Activated CD8-positive, alpha-beta T cell treated with anti-CD3 and anti-CD28 coated beads for 36 hours (primary cell): ENCODE measurements around the gene MEIKIN. TPM values are rescaled to one million over a fixed set of nuclear protein-coding genes. Genes with fewer than 3 reads are reported as not detected.

Experiments used
- ATAC-seq: fragments of 200-7000 bp; cut with Tn5 transposase; one replicate; pipeline ENCODE4 v1.10.0; 2021; ENCODE audit warnings: mild to moderate bottlenecking, moderate library complexity
- CTCF ChIA-PET: fragments of 350-600 bp; sonication (Branson Sonifier 250); formaldehyde crosslinking; loops from one replicate; lab custom pipeline; 2021; ENCODE audit warnings: antibody characterized with exemption; lab: Charles Lee
- POLR2A ChIA-PET: fragments of 350-600 bp; sonication (Branson Sonifier 250); formaldehyde crosslinking; loops from one replicate; lab custom pipeline; 2021; ENCODE audit warnings: antibody characterized with exemption; lab: Charles Lee
- DNase-seq: peaks from one replicate; pipeline ENCODE4 v3.0.0-alpha.2; 2020
- H3K27ac Mint-ChIP-seq: one replicate; pipeline ENCODE4 v1.8.0; 2021; ENCODE audit warnings: mild to moderate bottlenecking, mixed read lengths
- H3K27me3 Mint-ChIP-seq: one replicate; pipeline ENCODE4 v1.8.0; 2021; ENCODE audit warnings: mixed read lengths
- H3K36me3 Mint-ChIP-seq: one replicate; pipeline ENCODE4 v1.8.0; 2021; ENCODE audit warnings: low read depth, mixed read lengths
- H3K4me1 Mint-ChIP-seq: one replicate; pipeline ENCODE4 v1.8.0; 2021; ENCODE audit warnings: low read depth, mixed read lengths
- H3K4me3 Mint-ChIP-seq: one replicate; pipeline ENCODE4 v1.8.0; 2021; ENCODE audit warnings: mild to moderate bottlenecking, moderate library complexity, mixed read lengths
- H3K9me3 Mint-ChIP-seq: one replicate; pipeline ENCODE4 v1.8.0; 2021; ENCODE audit warnings: mixed read lengths
- CTCF ChIP-seq: fragments of 200-600 bp; IDR thresholded peaks from one replicate; pipeline ENCODE4 v1.8.0; 2022; ENCODE audit warnings: antibody characterized with exemption, mild to moderate bottlenecking
- intact Hi-C: fragments of 100-400 bp; cut with micrococcal nuclease; formaldehyde crosslinking; loops from one replicate; pipeline ENCODE4 v1.10.0; 2022
- total RNA-seq, 2 experiments: library from RNA; stranded (reverse); gene quantifications; one replicate each; pipeline ENCODE4 v1.2.3, GENCODE V29; 2021

The MEIKIN gene
- total RNA-seq, 2 experiments from 2014 or later: not detected

DNA sequence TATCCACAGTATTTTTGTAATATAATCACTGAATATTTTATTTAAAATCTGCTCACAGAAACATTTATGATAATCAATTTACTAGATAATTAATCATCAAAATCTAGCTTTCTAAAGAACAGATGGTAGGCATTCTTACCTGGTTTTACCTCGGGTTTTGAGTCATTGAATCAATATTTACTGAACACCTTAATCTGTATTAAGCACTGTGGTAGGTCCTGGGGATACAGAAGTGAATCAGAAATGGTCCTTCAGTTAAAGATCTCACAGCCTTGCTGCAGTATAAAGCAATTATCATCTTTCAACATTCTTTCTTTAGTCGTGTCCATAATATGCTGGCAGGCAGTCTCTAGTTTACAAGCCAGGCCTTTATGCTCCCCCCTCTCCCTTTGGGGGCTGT is 2.0 kb upstream of the MEIKIN start:
- Mint-ChIP-seq H3K27me3 (no peaks in the 10 kb centered on the region), H3K36me3 (no peaks in the 10 kb centered on the region), H3K27ac (no peak overlapping the region), H3K4me1 (no peaks in the 10 kb centered on the region), H3K4me3 (no peak overlapping the region), H3K9me3 (no peaks in the 10 kb centered on the region)
- CTCF ChIA-PET: interaction anchor here (2.0 kb wide), 1 partner anchor 116 kb away, joined by 8 read pairs; no protein-coding TSS in a partner anchor
- ATAC-seq (no peak), DNase-seq (no peak)
- intact Hi-C loops: no loop called here
- POLR2A ChIA-PET: no interaction called here
- TF ChIP-seq CTCF: no peak

DNA sequence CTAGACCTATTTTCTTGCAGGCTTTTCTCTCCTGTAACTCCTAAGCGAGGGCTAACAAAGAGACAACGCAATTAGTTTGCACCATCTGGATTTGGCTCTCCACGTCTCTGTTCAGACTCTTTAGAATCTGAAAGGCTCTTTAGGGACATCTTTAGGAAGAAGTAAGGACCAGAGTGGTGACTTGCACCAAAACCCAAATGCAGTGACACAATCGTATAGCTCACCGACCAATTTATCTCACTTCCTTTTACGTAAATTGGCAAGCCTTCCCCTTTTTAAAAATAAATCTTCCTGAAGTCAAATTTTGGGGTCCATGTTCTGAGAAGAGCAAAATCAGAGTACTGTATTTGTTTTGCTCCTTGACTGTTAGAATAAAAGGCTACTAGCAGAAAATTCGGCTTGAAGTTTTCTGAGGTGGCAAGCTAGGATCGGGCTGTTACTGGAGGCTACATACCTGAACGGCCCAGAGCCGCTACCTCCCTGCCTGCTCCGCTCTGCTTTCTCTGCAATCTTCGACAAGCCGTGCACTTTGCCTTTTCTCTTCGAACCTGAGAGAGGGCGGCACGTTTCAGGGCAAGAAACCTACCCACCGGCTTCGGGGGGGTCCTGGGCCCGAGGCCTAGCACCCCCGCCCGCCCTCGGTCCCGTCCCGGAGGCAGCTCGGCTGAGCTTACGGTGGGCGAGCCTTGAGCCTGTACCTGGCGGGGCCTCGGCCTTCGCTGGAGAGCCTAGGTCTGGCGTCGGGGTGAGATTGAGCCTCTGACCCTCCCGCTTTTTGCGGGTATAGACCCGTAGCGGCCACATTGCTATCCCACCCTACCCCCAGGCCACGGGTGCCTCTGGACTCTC is 537 bp downstream of the MEIKIN start:
- no peaks in the 10 kb centered on the region for H3K9me3 Mint-ChIP-seq
- no peak overlapping the region for H3K4me3 Mint-ChIP-seq
- no peaks in the 10 kb centered on the region for H3K36me3 Mint-ChIP-seq
- no peaks in the 10 kb centered on the region for H3K4me1 Mint-ChIP-seq
- POLR2A ChIA-PET: no interaction called here
- TF ChIP-seq CTCF: no peak
- no peaks in the 10 kb centered on the region for H3K27me3 Mint-ChIP-seq
- CTCF ChIA-PET: no interaction called here
- H3K27ac Mint-ChIP-seq: no peak overlapping the region
- intact Hi-C loops: no loop called here
- DNase-seq: no peak
- no peak for ATAC-seq

DNA sequence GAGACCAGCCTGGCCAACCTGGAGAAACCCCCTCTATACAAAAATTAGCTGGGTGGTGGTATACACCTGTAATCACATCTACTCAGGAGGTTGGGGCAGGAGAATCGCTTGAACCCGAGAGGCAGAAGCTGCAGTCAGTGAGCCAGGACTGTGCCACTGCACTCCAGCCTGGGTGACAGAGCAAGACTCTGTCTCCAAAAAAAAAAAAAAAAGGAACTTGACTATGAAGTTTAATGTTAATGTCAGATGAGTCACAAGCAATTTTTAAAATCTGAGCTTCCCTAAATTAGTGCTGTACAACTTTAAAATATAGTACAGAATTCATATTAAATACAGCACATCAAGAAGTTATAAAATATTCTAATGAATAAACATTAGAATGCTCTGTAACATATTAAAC is 1.5 kb downstream of the MEIKIN start:
- no peaks in the 10 kb centered on the region for H3K4me1 Mint-ChIP-seq
- ChIA-PET CTCF (no interaction called here), POLR2A (interaction anchor here (1.4 kb wide), 1 partner anchor 32 kb away, joined by 3 read pairs; no protein-coding TSS in a partner anchor)
- H3K9me3 Mint-ChIP-seq: no peaks in the 10 kb centered on the region
- ATAC-seq (no peak), DNase-seq (no peak)
- TF ChIP-seq CTCF: no peak
- no peak overlapping the region for H3K4me3 Mint-ChIP-seq
- H3K27ac Mint-ChIP-seq: no peak overlapping the region
- intact Hi-C loops: no loop called here
- H3K36me3 Mint-ChIP-seq: no peaks in the 10 kb centered on the region
- H3K27me3 Mint-ChIP-seq: no peaks in the 10 kb centered on the region

DNA sequence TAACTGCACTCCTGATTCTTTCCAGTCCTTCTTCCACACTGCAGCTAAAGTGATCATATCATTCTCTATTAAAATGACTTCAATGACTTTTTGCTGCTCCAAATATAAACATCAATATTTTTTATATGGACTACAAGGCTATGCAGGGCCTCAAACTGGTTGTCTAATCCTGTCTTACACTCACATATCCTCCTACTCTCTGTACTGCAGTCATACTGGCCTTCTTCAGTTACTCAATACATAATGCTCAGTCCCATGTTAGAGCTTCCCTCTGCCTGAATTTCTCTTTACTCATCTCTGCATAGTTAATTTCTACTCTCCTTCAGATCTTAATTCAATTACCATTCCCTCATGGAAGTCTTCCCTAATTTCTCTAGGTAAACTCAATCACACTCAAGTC is 3.4 kb downstream of the MEIKIN start:
- no peak for DNase-seq
- intact Hi-C loops: no loop called here
- POLR2A ChIA-PET: no interaction called here
- Mint-ChIP-seq H3K4me3 (no peak overlapping the region), H3K36me3 (no peaks in the 10 kb centered on the region), H3K9me3 (no peaks in the 10 kb centered on the region), H3K27ac (no peak overlapping the region), H3K27me3 (no peaks in the 10 kb centered on the region), H3K4me1 (no peaks in the 10 kb centered on the region)
- CTCF ChIA-PET: no interaction called here
- ATAC-seq: no peak
- TF ChIP-seq CTCF: no peak

GRCh38 chr5:131939690-131940345 is 5.6 kb downstream of the MEIKIN start:
- H3K9me3 Mint-ChIP-seq: no peaks in the 10 kb centered on the region
- H3K27me3 Mint-ChIP-seq: no peaks in the 10 kb centered on the region

More at GRCh38 chr5:131939690-131940345, 5.6 kb downstream of the MEIKIN start:
- Mint-ChIP-seq H3K4me3 (no peak overlapping the region), H3K27ac (no peak overlapping the region), H3K36me3 (no peaks in the 10 kb centered on the region), H3K4me1 (peaks cover 7% of the 10 kb centered on the region)
- DNase-seq (no peak), ATAC-seq (no peak)
- CTCF ChIA-PET: no interaction called here
- POLR2A ChIA-PET: no interaction called here
- TF ChIP-seq CTCF: no peak
- intact Hi-C loops: no loop called here
